Mesenchymal stem cell (in vitro differentiated cells and primary cell): ENCODE results near the gene SRSF12.
A peak's percentile ranks its signal among the peaks of the same experiment; 100 is the strongest.

Experiments used
- DNase-seq: peaks from one replicate; pipeline ENCODE4 v3.0.0-alpha.2; 2013
- H2AFZ ChIP-seq: one replicate; pipeline ENCODE4 v1.6.1; 2013; ENCODE audit warnings: low read depth, mild to moderate bottlenecking, control low read depth, inconsistent platforms, low read length, moderate library complexity
- H2AK5ac ChIP-seq: 2 replicates; pipeline ENCODE4 v1.6.1; 2013; ENCODE audit warnings: low read length, moderate library complexity, mild to moderate bottlenecking, inconsistent platforms; ENCODE audit not compliant: severe bottlenecking
- H2BK120ac ChIP-seq: one replicate; pipeline ENCODE4 v1.6.1; 2013; ENCODE audit warnings: low read depth, mild to moderate bottlenecking, inconsistent platforms, low read length, moderate library complexity
- H2BK12ac ChIP-seq, 2 experiments: one replicate each; pipeline ENCODE4 v1.6.1; 2013; ENCODE audit warnings: inconsistent platforms in 2 of 2, low read length in 2 of 2, mild to moderate bottlenecking in 2 of 2, moderate library complexity in 2 of 2, control low read depth in 1 of 2
- H2BK15ac ChIP-seq: one replicate; pipeline ENCODE4 v1.6.1; 2013; ENCODE audit warnings: mild to moderate bottlenecking, low read depth, inconsistent platforms; ENCODE audit not compliant: poor library complexity, severe bottlenecking
- H2BK5ac ChIP-seq: 2 replicates; pipeline ENCODE4 v1.6.1; 2013; ENCODE audit warnings: low read depth, mild to moderate bottlenecking, low read length, control low read depth, inconsistent platforms; ENCODE audit not compliant: poor library complexity, severe bottlenecking
- H3K14ac ChIP-seq, 2 experiments: one replicate each; pipeline ENCODE4 v1.6.1; 2013; ENCODE audit warnings: inconsistent platforms in 2 of 2, low read length in 2 of 2, control low read depth in 1 of 2, mild to moderate bottlenecking in 1 of 2, moderate library complexity in 1 of 2
- H3K18ac ChIP-seq, 2 experiments: one replicate each; pipeline ENCODE4 v1.6.1; 2013; ENCODE audit warnings: inconsistent platforms in 2 of 2, low read length in 2 of 2, control low read depth in 1 of 2, low read depth in 1 of 2, mild to moderate bottlenecking in 1 of 2
- H3K23ac ChIP-seq, 2 experiments: one replicate each; pipeline ENCODE4 v1.6.1; 2013; ENCODE audit warnings: inconsistent platforms in 2 of 2, low read length in 2 of 2, mild to moderate bottlenecking in 2 of 2, moderate library complexity in 2 of 2, control low read depth in 1 of 2
- H3K27ac ChIP-seq: 2 replicates; pipeline ENCODE4 v1.5.1; 2013; ENCODE audit warnings: mild to moderate bottlenecking, moderate library complexity, low read length, control low read depth, inconsistent platforms; ENCODE audit not compliant: poor library complexity, severe bottlenecking
- H3K27me3 ChIP-seq, 2 experiments: 2 replicates each; pipeline versions ENCODE4 v1.6.1 to v1.7.0; 2013; ENCODE audit warnings: low read length in 2 of 2, mild to moderate bottlenecking in 2 of 2, moderate library complexity in 2 of 2, control low read depth in 1 of 2, inconsistent platforms in 1 of 2; ENCODE audit not compliant: control insufficient read depth in 1 of 2, insufficient read depth in 1 of 2
- H3K36me3 ChIP-seq, 2 experiments: 2 replicates each; pipeline versions ENCODE4 v1.6.1 to v1.7.0; 2013; ENCODE audit warnings: low read length in 2 of 2, control low read depth in 1 of 2, inconsistent platforms in 1 of 2, low read depth in 1 of 2, mild to moderate bottlenecking in 1 of 2; ENCODE audit not compliant: insufficient read depth in 2 of 2, control insufficient read depth in 1 of 2
- H3K4ac ChIP-seq, 2 experiments: one replicate each; pipeline ENCODE4 v1.6.1; 2013; ENCODE audit warnings: inconsistent platforms in 2 of 2, low read length in 2 of 2, mild to moderate bottlenecking in 2 of 2, moderate library complexity in 2 of 2, control low read depth in 1 of 2, low read depth in 1 of 2
- H3K4me1 ChIP-seq: 2 replicates; pipeline ENCODE4 v1.6.1; 2013; ENCODE audit warnings: low read depth, low read length, control low read depth; ENCODE audit not compliant: control insufficient read depth, insufficient read depth
- H3K4me2 ChIP-seq: 2 replicates; pipeline ENCODE4 v1.6.1; 2013; ENCODE audit warnings: low read length, mild to moderate bottlenecking, inconsistent platforms; ENCODE audit not compliant: poor library complexity, severe bottlenecking
- H3K4me3 ChIP-seq, 2 experiments: 2 replicates each; pipeline versions ENCODE4 v1.5.1 to v1.7.0; 2013; ENCODE audit warnings: low read length in 2 of 2, mild to moderate bottlenecking in 2 of 2, control low read depth in 1 of 2, low read depth in 1 of 2; ENCODE audit not compliant: insufficient read depth in 1 of 2
- H3K79me1 ChIP-seq: replicated peaks from 2 replicates; pipeline ENCODE4 v1.6.1; 2013; ENCODE audit warnings: mild to moderate bottlenecking, control low read depth, low read length, inconsistent platforms; ENCODE audit not compliant: poor library complexity, severe bottlenecking
- H3K9ac ChIP-seq: 2 replicates; pipeline ENCODE4 v1.7.0; 2013; ENCODE audit warnings: mild to moderate bottlenecking, low read length, moderate library complexity
- H3K9me3 ChIP-seq: 2 replicates; pipeline ENCODE4 v1.7.0; 2013; ENCODE audit warnings: mild to moderate bottlenecking, low read length; ENCODE audit not compliant: control insufficient read depth
- H4K8ac ChIP-seq: one replicate; pipeline ENCODE4 v1.6.1; 2013; ENCODE audit warnings: inconsistent platforms, mild to moderate bottlenecking, low read length, moderate library complexity
- H4K91ac ChIP-seq: one replicate; pipeline ENCODE4 v1.6.1; 2013; ENCODE audit warnings: mild to moderate bottlenecking, low read length, inconsistent platforms
- WGBS: methylation state at CpG from one replicate; pipeline ENCODE4 v1.1.7; 2013; ENCODE audit warnings: mixed read lengths; 5-methylcytosine and 5-hydroxymethylcytosine counted together

SRSF12 gene

GRCh38 chr6:89160331-89161092 lies 42.6 kb upstream of the SRSF12 start:
- no peaks in the 10 kb centered on the region for H3K9me3 ChIP-seq
- H3K4me1 ChIP-seq = no peaks in the 10 kb centered on the region

DNA sequence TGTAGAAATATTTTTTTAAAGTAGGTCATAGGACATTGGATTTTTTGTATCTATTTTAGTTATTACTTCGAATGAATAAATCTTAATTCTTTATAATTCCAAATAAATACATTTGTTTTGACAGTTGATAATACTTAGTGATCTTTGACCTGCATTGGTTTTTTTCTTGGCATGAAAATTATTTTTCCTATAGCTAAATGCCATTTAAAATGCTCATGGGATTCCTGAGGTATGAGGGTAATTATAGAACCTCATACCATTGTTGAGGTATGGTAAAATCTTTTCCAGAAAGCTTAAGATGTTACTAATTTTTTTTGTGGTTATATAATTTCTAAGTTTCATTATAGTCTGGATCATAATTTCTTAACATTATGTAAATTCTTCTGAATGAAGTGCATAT lies 36.3 kb upstream of the SRSF12 start:
- H2AK5ac ChIP-seq = no peak overlapping the region
- no peak overlapping the region for H3K23ac ChIP-seq
- no peak overlapping the region for H2AFZ ChIP-seq
- H3K4me3 ChIP-seq = no peak overlapping the region
- H3K4ac ChIP-seq = no peak overlapping the region
- H3K4me1 ChIP-seq = peaks cover 2% of the 10 kb centered on the region
- no peak overlapping the region for H3K14ac ChIP-seq
- H3K79me1 ChIP-seq = peaks cover 13% of the 10 kb centered on the region
- H3K9ac ChIP-seq = no peak overlapping the region
- no peak overlapping the region for H3K4me2 ChIP-seq
- no peaks in the 10 kb centered on the region for H3K27me3 ChIP-seq
- no peak overlapping the region for H2BK5ac ChIP-seq
- no peak overlapping the region for H4K8ac ChIP-seq
- H2BK12ac ChIP-seq = no peak overlapping the region
- DNase-seq = no peak
- no peak overlapping the region for H3K27ac ChIP-seq
- no CpG with 5 or more reads among the region's 1 CpG for WGBS
- H3K36me3 ChIP-seq = peaks cover 0 to 3% of the 10 kb centered on the region in 2 experiments
- no peak overlapping the region for H2BK15ac ChIP-seq
- no peak overlapping the region for H4K91ac ChIP-seq
- H3K9me3 ChIP-seq = no peaks in the 10 kb centered on the region
- H2BK120ac ChIP-seq = no peak overlapping the region
- H3K18ac ChIP-seq = no peak overlapping the region

More at GRCh38 chr6:89160331-89161092, 42.6 kb upstream of the SRSF12 start:
- Histone ChIP-seq H2AFZ (no peak overlapping the region), H3K4me3 (no peak overlapping the region), H3K27ac (no peak overlapping the region), H3K9ac (no peak overlapping the region), H3K79me1 (peaks cover 5% of the 10 kb centered on the region), H3K4me2 (no peak overlapping the region), H2AK5ac (no peak overlapping the region), H3K23ac (no peak overlapping the region), H3K4ac (no peak overlapping the region), H2BK12ac (no peak overlapping the region), H3K18ac (no peak overlapping the region), H3K14ac (no peak overlapping the region), H2BK120ac (no peak overlapping the region), H2BK15ac (no peak overlapping the region), H2BK5ac (no peak overlapping the region), H3K27me3 (no peaks in the 10 kb centered on the region), H4K91ac (no peak overlapping the region), H3K36me3 (peaks cover 0 to 7% of the 10 kb centered on the region in 2 experiments), H4K8ac (no peak overlapping the region)
- WGBS = 96% methylated on average over 4 of the region's 4 CpGs
- DNase-seq = no peak

GRCh38 chr6:89148016-89148750 lies 30.3 kb upstream of the SRSF12 start:
- H3K36me3 ChIP-seq = no peaks in the 10 kb centered on the region
- H4K91ac ChIP-seq = no peak overlapping the region
- no peak overlapping the region for H3K4me3 ChIP-seq
- no peak overlapping the region for H4K8ac ChIP-seq
- no peak overlapping the region for H3K9ac ChIP-seq
- DNase-seq = no peak
- H3K79me1 ChIP-seq = peaks cover 17% of the 10 kb centered on the region
- no peaks in the 10 kb centered on the region for H3K9me3 ChIP-seq
- H2BK120ac ChIP-seq = no peak overlapping the region
- WGBS = 88% methylated on average over 12 of the region's 17 CpGs
- H2BK15ac ChIP-seq = no peak overlapping the region
- no peak overlapping the region for H2AK5ac ChIP-seq
- no peaks in the 10 kb centered on the region for H3K27me3 ChIP-seq
- no peak overlapping the region for H3K27ac ChIP-seq
- peak overlapping the region; percentile 34 for H3K4me2 ChIP-seq
- no peak overlapping the region for H3K23ac ChIP-seq
- H3K14ac ChIP-seq = no peak overlapping the region
- H2AFZ ChIP-seq = no peak overlapping the region
- H3K18ac ChIP-seq = no peak overlapping the region
- H2BK12ac ChIP-seq = no peak overlapping the region
- H3K4ac ChIP-seq = no peak overlapping the region
- peaks cover 7% of the 10 kb centered on the region for H3K4me1 ChIP-seq
- H2BK5ac ChIP-seq = no peak overlapping the region
